ENCODE measurements around the gene CAMKK2.

DNA sequence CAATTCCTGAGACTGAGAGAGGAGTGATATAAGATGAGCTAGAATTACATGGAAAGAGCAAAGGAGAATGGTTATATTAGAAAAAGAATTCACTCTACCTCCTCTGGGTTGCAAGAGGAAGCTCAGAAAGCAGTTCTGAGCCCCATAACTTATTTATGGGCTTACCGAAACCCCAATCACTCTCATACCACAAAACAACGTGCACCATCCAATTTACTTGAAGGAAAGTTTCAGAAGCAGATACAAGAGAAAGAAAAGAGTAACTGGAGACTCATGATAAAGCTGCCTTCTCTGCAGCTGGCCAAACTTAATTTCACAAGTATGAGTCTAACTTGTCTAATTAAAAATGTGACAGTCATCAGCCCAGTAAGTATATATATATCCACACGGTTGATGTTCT is 27.4 kb upstream of the CAMKK2 start:
- TF ChIP-seq ZNF274 (IDR thresholded peaks at IDR 0.05; ENCODE audit: low read length) = no peak
- no peak for TF ChIP-seq ZNF274 (tag by site-specific recombination; IDR thresholded peaks at IDR 0.05; ENCODE audit: borderline replicate concordance)
- TF ChIP-seq, protein P1, sequence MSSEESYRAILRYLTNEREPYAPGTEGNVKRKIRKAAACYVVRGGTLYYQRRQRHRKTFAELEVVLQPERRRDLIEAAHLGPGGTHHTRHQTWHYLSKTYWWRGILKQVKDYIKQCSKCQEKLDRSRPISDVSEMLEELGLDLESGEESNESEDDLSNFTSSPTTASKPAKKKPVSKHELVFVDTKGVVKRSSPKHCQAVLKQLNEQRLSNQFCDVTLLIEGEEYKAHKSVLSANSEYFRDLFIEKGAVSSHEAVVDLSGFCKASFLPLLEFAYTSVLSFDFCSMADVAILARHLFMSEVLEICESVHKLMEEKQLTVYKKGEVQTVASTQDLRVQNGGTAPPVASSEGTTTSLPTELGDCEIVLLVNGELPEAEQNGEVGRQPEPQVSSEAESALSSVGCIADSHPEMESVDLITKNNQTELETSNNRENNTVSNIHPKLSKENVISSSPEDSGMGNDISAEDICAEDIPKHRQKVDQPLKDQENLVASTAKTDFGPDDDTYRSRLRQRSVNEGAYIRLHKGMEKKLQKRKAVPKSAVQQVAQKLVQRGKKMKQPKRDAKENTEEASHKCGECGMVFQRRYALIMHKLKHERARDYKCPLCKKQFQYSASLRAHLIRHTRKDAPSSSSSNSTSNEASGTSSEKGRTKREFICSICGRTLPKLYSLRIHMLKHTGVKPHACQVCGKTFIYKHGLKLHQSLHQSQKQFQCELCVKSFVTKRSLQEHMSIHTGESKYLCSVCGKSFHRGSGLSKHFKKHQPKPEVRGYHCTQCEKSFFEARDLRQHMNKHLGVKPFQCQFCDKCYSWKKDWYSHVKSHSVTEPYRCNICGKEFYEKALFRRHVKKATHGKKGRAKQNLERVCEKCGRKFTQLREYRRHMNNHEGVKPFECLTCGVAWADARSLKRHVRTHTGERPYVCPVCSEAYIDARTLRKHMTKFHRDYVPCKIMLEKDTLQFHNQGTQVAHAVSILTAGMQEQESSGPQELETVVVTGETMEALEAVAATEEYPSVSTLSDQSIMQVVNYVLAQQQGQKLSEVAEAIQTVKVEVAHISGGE (tag by site-specific recombination; conservative IDR thresholded peaks at IDR 0.05; ENCODE audit: low read depth) = no peak
- TF ChIP-seq, protein P2, sequence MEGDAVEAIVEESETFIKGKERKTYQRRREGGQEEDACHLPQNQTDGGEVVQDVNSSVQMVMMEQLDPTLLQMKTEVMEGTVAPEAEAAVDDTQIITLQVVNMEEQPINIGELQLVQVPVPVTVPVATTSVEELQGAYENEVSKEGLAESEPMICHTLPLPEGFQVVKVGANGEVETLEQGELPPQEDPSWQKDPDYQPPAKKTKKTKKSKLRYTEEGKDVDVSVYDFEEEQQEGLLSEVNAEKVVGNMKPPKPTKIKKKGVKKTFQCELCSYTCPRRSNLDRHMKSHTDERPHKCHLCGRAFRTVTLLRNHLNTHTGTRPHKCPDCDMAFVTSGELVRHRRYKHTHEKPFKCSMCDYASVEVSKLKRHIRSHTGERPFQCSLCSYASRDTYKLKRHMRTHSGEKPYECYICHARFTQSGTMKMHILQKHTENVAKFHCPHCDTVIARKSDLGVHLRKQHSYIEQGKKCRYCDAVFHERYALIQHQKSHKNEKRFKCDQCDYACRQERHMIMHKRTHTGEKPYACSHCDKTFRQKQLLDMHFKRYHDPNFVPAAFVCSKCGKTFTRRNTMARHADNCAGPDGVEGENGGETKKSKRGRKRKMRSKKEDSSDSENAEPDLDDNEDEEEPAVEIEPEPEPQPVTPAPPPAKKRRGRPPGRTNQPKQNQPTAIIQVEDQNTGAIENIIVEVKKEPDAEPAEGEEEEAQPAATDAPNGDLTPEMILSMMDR (tag by site-specific recombination; IDR thresholded peaks at IDR 0.05) = no peak
- TF ChIP-seq SP2 (tag by site-specific recombination; IDR thresholded peaks at IDR 0.05) = no peak
- no peak for TF ChIP-seq ZNF747 (tag by site-specific recombination; IDR thresholded peaks at IDR 0.05)
- TF ChIP-seq SALL2 (tag by site-specific recombination; IDR thresholded peaks at IDR 0.05; ENCODE audit: borderline replicate concordance) = no peak
- TF ChIP-seq ZBTB17 (tag by site-specific recombination; IDR thresholded peaks at IDR 0.05) = no peak
- no peak for TF ChIP-seq ZNF76 (tag by site-specific recombination; IDR thresholded peaks at IDR 0.05; ENCODE audit: borderline replicate concordance, low read depth)
- TF ChIP-seq, protein P3, sequence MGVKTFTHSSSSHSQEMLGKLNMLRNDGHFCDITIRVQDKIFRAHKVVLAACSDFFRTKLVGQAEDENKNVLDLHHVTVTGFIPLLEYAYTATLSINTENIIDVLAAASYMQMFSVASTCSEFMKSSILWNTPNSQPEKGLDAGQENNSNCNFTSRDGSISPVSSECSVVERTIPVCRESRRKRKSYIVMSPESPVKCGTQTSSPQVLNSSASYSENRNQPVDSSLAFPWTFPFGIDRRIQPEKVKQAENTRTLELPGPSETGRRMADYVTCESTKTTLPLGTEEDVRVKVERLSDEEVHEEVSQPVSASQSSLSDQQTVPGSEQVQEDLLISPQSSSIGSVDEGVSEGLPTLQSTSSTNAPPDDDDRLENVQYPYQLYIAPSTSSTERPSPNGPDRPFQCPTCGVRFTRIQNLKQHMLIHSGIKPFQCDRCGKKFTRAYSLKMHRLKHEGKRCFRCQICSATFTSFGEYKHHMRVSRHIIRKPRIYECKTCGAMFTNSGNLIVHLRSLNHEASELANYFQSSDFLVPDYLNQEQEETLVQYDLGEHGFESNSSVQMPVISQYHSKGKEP (tag by site-specific recombination; IDR thresholded peaks at IDR 0.05) = no peak
- TF ChIP-seq, protein P4, sequence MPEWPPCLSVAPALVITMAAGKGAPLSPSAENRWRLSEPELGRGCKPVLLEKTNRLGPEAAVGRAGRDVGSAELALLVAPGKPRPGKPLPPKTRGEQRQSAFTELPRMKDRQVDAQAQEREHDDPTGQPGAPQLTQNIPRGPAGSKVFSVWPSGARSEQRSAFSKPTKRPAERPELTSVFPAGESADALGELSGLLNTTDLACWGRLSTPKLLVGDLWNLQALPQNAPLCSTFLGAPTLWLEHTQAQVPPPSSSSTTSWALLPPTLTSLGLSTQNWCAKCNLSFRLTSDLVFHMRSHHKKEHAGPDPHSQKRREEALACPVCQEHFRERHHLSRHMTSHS (tag by site-specific recombination; IDR thresholded peaks at IDR 0.05) = no peak
- TF ChIP-seq YY1 (tag by site-specific recombination; IDR thresholded peaks at IDR 0.05) = no peak
- no peak for TF ChIP-seq GLI4 (tag by site-specific recombination; IDR thresholded peaks at IDR 0.05)
- TF ChIP-seq ZBTB1 (tag by site-specific recombination; IDR thresholded peaks at IDR 0.05) = no peak
